ENCODE results near the gene SUCLG2.
"Not testable (repeated sequence)": the region's sequence is repeated elsewhere in the genome, so short reads cannot be mapped to it uniquely, and the experiment has no call there.

SUCLG2 gene

DNA sequence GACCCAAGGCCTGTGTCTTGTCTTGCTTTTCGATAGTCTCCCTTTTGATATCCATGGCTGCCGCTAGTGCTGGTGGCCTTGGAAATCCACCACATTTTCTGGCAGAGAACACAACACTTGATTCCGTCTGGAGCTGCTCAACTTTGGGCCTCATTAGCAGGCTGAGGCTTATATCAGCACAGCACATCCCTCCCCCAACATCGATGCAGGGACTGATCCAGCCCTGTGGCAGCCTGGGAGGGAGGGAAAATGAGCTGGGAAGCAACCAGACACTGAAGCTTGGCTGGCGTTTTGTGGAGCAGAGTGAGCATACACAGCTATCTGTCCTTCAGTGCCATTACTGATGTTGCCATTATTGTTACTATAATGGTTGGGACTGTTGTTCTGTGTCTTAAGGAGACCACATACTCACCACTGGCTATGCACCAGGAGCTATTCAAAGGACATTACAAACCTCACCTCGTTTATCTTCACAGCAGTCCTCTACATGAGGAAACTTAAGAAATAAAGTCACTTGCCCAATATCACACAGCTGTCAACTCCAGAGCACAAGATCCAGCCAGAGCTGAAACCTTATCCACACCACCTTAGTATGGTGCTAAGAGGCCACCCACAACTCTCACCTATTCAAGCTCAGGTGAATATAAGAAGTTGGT lies 102.9 kb downstream of the SUCLG2 start:
- no peak for DNase-seq

DNA sequence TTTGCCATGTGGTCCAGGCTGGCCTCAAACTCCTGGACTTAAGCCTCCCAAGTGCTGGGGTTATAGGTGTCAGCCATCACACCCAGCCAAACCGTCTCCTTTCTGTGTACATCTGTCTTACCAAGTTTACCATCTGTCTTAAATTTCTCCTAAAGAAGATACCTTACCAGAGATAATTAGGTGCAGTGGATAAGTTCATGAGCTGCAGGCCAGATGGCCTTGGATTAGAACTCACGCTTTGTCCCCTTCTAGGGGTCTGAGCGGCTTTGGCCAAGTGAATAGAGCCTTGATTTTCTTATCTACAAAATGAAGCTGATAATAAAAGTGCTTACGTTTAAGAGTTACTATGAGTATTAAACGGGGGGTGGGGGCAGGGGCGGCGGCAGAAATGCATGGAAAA lies 103.9 kb downstream of the SUCLG2 start:
- DNase-seq = no peak

DNA sequence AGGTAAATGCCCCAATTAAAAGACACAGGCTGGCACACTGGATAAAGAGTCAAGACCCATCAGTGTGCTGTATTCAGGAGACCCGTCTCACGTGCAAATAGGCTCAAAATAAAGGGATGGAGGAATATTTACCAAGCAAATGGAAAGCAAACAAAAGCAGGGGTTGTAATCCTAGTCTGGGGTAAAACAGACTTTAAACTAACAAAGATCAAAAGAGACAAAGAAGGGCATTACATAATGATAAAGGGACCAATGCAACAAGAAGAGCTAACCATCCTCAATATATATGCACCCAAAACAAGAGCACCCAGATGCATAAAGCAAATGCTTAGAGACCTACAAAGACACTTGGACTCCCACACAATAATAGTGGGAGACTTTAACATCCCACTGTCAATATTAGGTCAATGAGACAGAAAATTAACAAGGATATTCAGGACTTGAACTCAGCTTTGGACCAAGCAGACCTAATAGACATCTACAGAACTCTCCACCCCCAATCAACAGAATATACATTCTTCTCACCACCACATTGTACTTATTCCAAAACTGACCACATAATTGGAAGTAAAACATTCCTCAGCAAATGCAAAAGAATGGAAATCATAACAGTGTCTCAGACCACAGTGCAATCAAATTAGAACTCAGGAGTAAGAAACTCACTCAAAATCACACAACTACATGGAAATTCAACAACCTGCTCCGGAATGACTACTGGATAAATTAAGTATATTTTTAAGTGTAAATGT lies 111.7 kb downstream of the SUCLG2 start:
- not testable (repeated sequence) for DNase-seq

DNA sequence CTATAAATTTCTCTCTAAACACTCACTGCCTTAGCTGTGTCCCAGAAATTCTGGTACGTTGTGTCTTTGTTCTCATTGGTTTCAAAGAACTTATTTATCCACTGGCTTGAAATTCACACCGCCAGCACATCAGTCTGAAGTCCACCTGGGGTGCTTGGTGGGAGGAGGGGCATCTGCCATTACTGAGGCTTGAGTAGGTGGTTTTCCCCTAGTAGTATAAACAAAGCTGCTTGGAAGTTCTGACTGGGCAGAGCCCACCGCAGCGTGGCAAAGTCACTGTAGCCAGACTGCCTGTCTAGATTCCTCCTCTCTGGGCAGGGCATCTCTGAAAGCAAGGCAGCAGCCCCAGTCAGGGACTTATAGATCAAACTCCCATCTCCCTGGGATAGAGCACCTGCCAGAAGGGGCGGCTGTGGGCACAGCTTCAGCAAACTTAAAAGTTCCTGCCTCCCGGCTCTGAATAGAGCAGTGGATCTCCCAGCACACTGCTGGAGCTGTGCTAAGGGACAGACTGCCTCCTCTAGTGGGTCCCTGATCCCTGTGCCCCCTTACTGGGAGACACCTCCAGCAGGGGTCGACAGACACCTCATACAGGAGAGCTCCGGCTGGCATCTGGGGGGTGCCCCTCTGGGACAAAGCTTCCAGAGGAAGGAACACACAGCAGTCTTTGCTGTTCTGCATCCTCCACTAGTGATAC lies 114.1 kb downstream of the SUCLG2 start:
- no peak for DNase-seq

DNA sequence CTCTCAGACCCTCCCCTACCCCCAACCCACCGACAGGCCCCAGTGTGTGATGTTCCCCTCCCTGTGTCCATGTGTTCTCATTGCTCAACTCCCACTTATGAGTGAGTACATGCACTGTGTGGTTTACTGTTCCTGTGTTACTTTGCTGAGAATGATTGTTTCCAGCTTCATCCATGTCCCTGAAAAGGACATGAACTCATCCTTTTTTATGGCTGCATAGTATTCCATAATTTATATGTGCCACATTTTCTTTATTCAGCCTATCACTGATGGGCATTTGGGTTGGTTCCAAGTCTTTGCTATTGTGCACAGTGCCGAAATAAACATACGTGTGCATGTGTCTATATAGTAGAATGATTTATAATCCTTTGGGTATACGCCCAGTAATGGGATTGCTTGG lies 117.2 kb downstream of the SUCLG2 start:
- DNase-seq = not testable (repeated sequence)

DNA sequence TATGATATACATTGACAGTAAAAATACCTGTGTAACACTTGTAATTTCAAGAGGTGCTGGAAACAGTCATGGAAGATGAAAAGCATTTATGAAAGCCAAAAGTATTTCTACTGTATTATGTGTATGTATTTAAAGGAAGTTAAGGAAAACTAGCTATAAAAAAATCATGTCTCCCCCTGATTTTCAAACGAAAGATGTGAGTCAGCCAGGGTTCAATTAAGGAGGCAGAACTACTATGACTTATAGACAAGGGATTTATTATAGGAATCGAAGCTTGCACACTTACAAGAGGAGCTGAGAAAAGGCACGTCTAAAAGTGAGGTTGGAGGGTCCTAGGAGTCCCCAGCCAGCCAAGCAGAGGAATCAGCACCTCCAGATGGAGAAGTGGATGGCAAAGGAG lies 119.4 kb downstream of the SUCLG2 start:
- DNase-seq = no peak

DNA sequence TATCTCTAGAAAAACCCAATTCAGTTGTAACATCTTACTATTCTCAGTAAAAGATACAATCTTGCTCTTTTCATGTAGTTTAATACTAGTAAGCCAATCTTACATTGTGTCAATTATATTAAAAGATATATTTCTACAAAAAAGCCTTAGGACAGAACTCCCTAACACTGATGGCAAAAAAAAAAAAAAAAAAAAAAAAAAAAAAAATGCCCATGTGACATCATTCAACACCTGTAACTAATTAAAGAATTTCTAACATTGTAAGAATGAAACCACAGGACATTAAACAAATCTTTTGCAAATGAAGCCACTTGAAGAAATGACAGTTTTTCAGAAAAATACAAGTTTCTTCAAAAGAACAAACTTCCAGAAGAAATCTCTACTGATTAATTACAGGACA lies 119.8 kb downstream of the SUCLG2 start:
- no peak for DNase-seq

DNA sequence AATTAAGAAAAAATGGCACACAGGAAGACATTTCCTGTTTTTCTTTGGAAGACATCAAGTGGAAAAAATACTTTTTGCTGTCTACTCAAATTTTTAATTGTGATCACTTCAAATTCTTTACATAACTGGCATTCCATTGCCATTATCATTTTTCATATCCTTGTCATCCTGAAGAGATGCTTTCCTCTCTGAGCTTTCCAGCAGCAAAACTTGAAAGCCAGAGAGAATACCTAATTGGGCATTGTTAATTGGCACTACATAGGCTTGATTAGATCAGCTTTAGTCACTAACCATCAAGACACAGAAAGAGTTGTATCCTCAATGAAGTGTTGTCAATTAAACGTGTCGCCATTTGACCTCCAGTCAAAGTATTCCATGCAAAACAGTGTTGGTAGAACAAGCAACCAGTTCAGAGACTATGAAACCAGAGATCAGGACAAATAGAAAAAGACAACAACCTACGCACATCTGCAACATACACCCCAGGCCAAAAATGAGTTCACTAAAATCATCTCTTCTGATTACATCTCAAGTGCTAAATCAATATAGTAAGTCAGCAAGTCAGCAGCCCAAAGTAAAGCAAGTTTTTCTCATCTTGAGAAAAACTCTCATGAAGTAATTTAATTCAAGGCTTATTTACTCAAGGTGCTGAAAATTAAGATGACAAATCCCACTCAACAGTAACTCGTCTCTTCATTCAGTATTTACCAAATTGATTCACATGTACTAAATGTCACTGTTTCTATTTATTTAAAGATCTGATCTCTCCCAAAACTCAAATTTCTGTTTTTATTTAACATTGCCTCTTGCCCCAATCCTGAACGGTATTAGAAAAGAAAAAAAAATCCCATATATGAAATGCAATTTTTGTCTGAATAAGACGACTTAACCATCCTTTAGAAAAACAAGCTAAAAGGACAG lies 123.0 kb downstream of the SUCLG2 start:
- no peak for DNase-seq

DNA sequence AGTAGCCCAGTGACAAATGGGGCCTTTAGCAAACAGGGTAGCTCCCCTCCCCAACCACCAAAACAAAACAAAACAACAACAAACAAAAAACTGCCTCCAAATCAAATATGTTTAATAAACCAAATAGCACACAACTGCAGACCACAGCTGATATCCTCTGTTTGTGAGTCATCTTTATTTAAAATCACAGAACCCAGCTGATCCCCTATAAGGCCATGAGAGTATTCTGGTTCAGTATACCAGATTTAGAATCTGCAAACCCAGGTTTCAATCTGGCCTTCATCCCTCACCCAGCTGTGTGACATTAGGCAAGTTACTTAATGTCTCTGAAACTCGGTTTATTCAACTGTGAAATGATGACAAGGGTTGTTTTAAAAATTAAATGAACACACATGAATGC lies 124.5 kb downstream of the SUCLG2 start:
- DNase-seq = no peak

DNA sequence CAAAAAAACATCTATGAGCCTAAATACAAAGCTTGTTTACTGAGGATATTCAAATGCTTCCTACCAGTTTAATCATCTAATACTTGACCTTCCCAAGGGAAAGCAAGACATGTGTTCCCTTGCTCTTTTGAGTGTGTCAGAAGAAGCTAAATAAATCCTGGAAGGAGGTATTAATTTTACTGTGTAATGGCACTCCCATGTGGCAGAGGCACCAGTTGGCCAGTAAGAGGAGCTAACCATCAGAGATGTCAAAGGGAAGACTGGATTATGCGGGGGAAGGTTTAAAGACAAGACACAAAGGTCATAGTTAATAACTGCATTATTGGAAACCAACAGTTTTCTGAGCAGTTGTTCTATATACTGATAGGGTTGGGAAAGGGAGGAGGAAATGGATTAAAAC lies 125.1 kb downstream of the SUCLG2 start:
- no peak for DNase-seq

DNA sequence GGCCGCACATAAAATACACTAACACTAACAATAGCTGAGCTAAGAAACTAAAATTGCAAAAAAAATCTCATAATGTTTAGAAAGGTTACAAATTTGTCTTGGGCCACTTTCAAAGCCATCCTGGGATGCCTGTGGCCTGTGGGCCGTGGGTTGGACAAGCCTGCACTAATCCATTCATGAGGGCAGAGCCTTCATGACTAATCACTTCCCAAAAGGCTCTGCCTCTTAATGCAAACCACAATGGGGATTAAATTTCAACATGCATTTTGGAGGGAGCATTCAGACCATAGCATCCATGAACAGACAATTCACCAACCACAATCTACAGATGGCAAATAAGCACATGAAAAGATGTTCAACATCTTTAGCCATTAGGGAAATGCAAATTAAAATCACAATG lies 128.2 kb downstream of the SUCLG2 start:
- DNase-seq = no peak

DNA sequence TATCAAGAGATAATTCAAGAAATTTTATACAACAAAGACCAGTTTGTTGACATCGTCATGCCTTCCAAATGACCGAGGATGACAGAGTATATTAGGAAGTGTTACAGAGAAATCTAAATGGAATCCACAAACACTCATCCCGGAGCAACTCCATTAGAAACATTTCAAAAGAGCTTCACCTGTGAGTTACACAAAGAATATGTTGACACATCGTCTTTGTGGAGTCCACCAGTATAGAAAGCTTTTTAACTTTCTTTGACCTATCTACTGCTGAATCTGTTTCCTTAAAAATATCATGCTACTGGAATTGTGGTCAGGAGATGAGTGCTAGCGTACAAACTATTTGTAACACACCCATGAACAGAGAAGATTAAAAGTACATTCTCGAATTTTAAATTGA lies 130.4 kb downstream of the SUCLG2 start:
- no peak for DNase-seq

DNA sequence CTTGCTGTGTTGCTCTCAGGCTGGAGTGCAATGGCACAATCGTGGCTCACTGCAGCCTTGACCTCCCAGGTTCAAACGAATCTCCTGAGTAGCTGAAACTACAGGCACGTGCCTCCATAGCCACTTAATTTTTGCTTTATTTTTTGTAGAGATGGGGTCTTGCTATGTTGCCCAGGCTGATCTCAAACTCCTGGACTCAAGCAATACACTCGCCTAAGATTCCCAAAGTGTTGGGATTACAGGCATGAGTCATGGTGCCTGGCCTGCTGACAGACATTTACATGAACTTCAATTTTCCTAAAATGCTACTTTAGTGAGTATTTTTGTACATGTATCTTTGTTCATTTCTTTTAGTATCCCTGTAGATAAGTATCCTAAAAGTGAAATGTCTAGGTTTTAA lies 132.3 kb downstream of the SUCLG2 start:
- DNase-seq = no peak

DNA sequence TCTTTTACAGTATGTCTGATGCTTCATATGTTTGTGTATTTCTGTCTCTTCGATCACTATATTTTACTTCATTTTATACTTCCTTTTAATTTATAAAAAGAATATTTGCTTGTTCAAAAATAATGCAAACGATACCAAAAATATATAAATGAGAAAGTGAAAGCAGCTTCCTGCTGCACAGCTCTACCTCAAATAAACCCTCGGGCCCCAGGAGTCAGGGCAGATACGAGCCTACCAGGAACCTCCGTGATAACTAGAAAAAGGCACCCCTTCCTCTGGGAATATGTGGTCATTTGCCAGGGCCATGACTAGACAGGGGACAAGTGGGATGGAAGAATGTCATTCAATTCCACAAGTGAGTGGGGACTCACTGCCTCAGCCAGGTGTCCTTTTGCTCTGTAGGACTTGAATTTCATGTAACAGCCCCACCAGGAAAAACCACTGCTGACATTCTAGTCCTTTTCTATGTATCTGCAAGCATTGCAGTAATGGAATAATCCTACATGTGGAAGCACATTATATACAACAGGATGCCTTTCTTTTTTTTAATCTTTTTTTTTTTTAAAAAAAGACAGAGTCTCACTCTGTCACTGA lies 133.3 kb downstream of the SUCLG2 start:
- no peak for DNase-seq

DNA sequence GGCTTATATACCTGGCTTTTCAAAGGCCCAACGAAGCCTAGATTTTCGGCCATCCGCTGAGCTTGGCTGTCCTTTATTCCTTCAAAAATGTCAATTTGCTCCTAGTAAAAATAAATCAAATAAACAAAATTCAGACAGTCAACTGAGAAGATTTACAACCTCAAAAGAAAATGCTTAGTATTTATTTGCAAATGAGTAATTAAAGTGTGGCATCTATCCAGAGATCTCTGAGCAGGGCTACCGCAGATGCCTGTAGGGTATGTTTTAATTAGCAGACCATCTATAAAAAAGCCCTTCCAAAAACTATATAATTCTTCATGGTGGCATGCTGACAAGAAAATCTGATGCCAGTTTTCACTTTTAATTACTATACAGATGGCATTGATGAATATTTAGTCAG lies 136.2 kb downstream of the SUCLG2 start:
- no peak for DNase-seq

DNA sequence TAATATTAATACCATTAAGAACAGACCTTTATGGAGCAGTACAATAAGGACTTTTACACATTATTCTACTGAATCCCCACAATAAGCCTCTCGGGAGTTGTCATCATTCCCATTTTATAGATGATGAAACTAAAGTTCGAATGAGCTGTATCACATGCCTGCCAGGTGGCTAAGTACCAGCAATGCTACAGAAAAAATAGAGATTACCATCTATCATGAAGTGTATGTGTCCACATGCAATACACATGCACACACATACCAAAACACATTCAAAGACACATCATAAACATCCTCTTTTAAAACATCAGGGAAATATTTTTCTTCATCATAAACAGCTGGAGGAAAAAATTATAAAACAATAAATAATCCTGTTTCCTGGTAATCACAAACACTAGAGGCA lies 136.6 kb downstream of the SUCLG2 start:
- DNase-seq = no peak

DNA sequence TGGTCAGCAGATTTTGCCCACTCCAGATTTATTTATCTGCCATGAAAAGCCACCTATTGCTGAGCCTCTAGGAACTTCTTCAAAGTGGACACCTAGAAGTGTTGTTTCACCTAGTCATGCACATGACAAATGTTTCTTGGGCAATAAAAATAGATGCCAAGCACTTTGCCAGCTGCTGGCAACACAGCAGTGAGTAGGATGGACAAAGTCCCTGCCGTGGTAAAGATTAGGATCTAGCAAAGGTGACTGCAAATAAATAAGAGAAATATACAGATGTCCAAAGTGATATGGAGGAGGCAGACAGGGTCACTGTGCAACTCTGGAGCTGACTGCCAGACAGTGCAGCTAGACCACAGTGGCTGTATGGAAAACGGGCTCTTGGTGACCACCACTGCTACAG lies 137.9 kb downstream of the SUCLG2 start:
- no peak for DNase-seq

DNA sequence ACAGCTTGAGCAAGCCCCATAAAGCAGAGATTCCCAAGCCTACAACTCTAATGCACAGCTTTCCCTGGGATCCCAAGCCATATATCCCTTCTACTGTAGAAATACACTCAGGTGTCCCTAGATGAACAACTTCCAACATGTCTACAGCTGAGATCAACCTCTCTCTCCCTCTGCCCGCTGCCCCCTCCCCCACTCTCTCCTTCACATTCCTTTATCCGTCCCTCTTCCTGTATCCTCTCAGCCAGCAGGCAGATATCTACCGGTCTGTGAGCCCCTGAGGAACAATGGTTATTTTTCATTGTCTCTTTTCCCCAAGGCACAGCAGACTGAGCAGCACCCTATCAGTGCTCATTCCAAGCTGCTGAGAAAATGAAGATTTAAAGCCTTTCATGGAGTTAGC lies 138.6 kb downstream of the SUCLG2 start:
- no peak for DNase-seq

DNA sequence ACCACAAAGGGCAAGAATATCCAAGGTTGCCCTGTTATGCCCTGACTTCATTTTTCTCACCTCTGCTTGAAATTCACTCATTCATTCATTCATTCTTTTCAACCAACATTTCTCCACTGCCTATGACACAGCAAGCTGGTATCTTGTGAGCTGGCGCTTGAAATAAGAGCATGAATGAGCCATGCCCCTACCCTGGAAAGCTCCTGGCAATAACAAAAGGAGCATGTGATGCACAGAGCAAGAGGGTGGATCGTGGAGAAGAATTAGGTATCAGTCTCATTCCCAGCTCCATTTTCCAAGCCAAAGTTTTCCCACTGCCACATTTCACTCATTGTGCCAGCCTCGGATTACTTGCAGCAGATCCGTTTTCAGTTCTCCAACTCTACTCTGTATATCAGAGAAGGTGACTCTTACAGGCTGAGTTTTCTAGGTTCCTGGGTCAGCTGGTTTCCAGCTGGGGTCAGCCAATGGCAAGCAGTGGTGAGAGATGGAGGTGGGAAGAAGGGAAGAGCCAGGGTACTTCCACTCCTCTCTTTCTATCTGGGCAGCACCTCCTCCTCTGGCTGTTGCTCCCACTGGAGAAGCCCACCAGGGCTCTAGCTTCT lies 144.8 kb downstream of the SUCLG2 start:
- DNase-seq = no peak

DNA sequence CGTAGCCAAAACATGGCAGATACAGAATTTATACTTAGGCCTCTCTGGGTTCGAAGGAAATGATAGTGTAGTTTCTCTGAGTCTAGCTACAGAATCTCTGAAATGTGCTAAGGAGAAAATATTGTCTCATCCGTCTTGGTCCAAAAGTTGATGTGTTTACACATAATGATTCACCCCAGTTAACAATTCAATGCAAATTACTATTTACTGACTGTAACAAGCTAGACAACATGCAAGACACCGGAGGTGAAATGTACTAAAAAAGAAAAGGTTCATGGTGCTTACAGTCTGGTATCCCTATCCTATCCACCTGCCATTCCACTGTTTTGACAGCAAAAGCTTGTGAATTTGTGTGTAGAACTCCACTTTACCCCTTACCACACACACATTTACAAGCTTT lies 146.8 kb downstream of the SUCLG2 start:
- no peak for DNase-seq

DNA sequence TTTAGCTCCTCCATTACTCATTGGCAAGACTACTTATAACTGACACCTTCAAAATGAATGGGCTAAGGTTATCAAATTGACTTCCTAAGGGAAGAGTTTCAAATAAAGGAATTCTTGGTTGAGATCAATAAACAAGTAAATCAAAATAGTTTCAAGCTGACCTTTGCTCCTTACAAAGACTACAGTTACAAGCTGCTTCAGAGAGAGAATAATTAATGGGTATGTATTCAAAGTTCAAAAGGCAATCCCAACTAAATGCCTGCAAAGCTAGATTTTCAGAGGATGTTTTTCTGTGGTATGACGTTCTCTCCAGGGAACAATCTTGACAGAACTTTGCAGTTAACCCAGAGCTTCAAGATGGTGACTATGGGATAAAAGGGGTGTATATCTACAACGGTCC lies 153.7 kb downstream of the SUCLG2 start:
- no peak for DNase-seq

DNA sequence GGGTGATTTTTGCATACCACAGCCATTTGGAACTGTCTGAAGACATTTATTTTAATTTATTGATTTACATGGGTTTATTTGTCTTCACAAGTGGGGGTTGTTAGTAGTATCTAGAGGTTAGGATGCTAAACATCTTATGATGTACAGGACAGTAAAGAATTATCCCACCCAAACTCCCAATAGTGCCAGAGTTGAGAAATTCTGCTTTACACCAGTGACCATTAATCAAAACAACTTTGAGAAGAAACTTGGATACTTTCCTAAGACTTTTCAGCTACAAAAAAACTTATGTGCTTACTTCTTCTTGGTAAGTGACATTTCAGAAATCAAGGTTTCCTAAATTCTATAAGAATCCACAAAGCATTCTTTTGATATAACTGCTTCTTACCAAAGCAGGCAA lies 156.7 kb downstream of the SUCLG2 start:
- DNase-seq = no peak

Data from activated effector memory CD4-positive, alpha-beta T cell treated with Interleukin-2 at 50 U/mL for 16 hours (primary cell).